Measurements from ENCODE around the gene ONECUT3. TPM values are rescaled to one million over a fixed set of nuclear protein-coding genes. Genes with fewer than 3 reads are reported as not detected.

The ONECUT3 gene
- total and polyA plus RNA-seq, 2 of the 4 experiments (the other 2 are of a cell fraction), result not detected

GRCh38 chr19:1808395-1808731 is 55.1 kb downstream of the ONECUT3 start:
- CTCF ChIA-PET, result no interaction called here
- H2AFZ ChIP-seq (replicated peaks; ENCODE audit: low read length, poor library complexity), result no peak overlapping the region
- ATAC-seq (ENCODE audit: low read depth) (no peak), DNase-seq (no peak)
- peaks cover 4% of the 10 kb centered on the region; the same call in 1 of the 2 replicates for H3K9me1 ChIP-seq (ENCODE audit: insufficient read depth, low read length)
- no peak overlapping the region for H2AK9ac ChIP-seq (replicated peaks; ENCODE audit: low read depth, low read length, poor library complexity)
- TF ChIP-seq MAZ (IDR thresholded peaks at IDR 0.05; ENCODE audit: borderline replicate concordance, low read depth, low read length), result no peak
- TF ChIP-seq BHLHE40 (IDR thresholded peaks at IDR 0.05; ENCODE audit: low read depth, low read length), result no peak
- no peak for TF ChIP-seq USF2 (IDR thresholded peaks at IDR 0.05; ENCODE audit: low read depth, low read length)
- no peak for TF ChIP-seq RAD21 (IDR thresholded peaks at IDR 0.05; ENCODE audit: low read length)
- H2BK5ac ChIP-seq (ENCODE audit: low read depth, low read length, poor library complexity, severe bottlenecking), result no peak overlapping the region
- POLR2A ChIA-PET (ENCODE audit: unreplicated experiment), result no interaction called here
- H3K4me3 ChIP-seq (ENCODE audit: insufficient read depth, low read depth, low read length), result no peak overlapping the region
- in situ Hi-C loops (cut with MboI; ENCODE audit: low sequenced_read_pairs), result no loop called here
- dilution Hi-C loops (cut with HindIII; ENCODE audit: low sequenced_read_pairs, unreplicated experiment), result no loop called here
- H3K14ac ChIP-seq (replicated peaks; ENCODE audit: low read depth, low read length), result no peak overlapping the region
- H3K27ac ChIP-seq (ENCODE audit: insufficient read depth, low read length), result no peak overlapping the region
- no peak overlapping the region for H3K23ac ChIP-seq (ENCODE audit: low read depth, low read length)
- no peak overlapping the region for H4K5ac ChIP-seq (ENCODE audit: low read depth, low read length)
- no peaks in the 10 kb centered on the region; the same call in 1 of the 2 replicates for H4K20me1 ChIP-seq (ENCODE audit: insufficient read depth, low read length)
- intact Hi-C loops (cut with micrococcal nuclease), result no loop called here
- no peak overlapping the region for H2BK15ac ChIP-seq (ENCODE audit: low read depth, low read length)
- H3K56ac ChIP-seq (ENCODE audit: extremely low read depth, insufficient read depth, low read length), result no peak overlapping the region
- BruUV-seq (replicated peaks), result no TSS peak
- H3K18ac ChIP-seq (ENCODE audit: low read depth, low read length), result no peak overlapping the region
- H3K9ac ChIP-seq (ENCODE audit: low read depth, low read length), result no peak overlapping the region
- peaks cover 0 to 9% of the 10 kb centered on the region in 2 experiments; a peak in 2 of 4 replicates for H3K79me1 ChIP-seq (ENCODE audit: low read depth in 1 of 2, low read length in 2 of 2)
- H2AK5ac ChIP-seq (ENCODE audit: low read depth, low read length), result no peak overlapping the region; the same call in 1 of the 2 replicates
- H2BK120ac ChIP-seq (ENCODE audit: low read depth, low read length), result no peak overlapping the region
- no peaks in the 10 kb centered on the region for H3K27me3 ChIP-seq (ENCODE audit: control insufficient read depth, insufficient read depth, low read length)
- no peak overlapping the region for H4K91ac ChIP-seq (ENCODE audit: insufficient read depth, low read depth, low read length)
- WGBS, 2 experiments (ENCODE audit: extremely low coverage in 2 of 2, insufficient read length in 1 of 2), result 76% methylated on average over 2 of the region's 2 CpGs; no CpG with 5 or more reads in 1 of the 2 experiments
- no peak overlapping the region for H3K4ac ChIP-seq (ENCODE audit: low read depth, low read length)
- peaks cover 9% of the 10 kb centered on the region for H3K36me3 ChIP-seq (ENCODE audit: control insufficient read depth, insufficient read depth, low read length)
- no peak overlapping the region for H3K4me2 ChIP-seq (ENCODE audit: low read depth, low read length)
- peaks cover 8% of the 10 kb centered on the region for H3K4me1 ChIP-seq (ENCODE audit: control insufficient read depth, insufficient read depth, low read length)
- H2BK20ac ChIP-seq (ENCODE audit: low read depth, low read length), result no peak overlapping the region
- no peak overlapping the region for H4K8ac ChIP-seq (ENCODE audit: low read depth in 2 of 2, low read length in 2 of 2)
- no peaks in the 10 kb centered on the region for H3K9me3 ChIP-seq (ENCODE audit: control insufficient read depth, insufficient read depth, low read length)
